DMS153 (cell line): ENCODE data around the gene LAD1.

Source experiments
- DNase-seq: peaks from one replicate; lab custom pipeline; 2025; lab: John Stamatoyannopoulos, UW

LAD1 gene

DNA sequence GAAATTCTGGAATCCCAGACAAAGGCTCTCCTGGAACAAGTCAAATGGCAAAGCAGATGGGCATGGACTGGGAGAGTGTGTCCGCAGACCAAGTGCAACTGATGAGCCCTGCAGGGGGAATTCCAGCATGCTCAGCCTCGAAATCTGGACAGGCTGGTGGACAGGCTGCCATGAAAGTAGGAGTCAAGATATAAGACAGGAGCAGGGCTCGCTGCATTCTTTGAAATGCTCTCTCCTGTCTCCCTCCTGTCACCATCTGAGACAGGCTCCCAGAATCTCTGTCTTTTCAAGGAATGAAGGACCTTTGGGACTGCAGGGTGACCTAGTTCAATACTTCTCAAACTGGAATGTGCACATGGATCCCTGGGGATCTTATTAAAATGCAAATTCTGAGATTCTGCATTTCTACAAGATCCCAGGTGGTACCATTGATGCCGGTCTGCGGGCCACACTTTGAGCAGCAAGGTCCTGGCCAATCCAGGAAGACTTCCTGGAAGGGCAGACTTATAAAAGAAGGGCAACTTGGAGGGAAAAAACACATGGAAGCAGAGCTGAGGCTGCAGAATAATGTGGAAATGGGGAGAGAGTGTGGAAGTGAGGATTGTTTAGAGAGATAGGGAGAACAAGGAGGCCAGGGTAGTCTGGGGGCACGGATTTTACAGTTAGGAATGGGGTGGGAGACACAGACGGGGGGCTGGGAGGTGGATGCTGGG is 51.5 kb downstream of the LAD1 start:
- no peak for DNase-seq

DNA sequence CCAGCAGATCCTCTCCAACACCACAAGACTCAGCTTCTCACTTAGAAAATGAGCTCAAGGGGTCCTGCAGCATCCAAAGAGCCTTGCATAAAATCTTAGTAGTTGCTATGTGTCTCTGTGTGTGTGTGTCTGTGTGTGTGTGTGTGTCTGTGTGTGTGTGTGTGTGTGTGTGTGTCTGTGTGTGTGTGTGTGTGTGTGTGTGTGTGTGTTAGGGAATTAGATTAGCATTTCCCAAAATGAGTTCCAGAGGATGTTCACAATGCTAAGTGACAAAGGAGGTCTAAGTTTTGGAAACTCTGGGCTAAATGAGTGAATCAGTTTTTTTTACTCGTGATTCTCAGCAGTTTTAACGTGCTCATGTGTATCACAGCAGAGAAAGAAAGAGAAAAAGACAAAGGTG is 52.1 kb downstream of the LAD1 start:
- DNase-seq = no peak

DNA sequence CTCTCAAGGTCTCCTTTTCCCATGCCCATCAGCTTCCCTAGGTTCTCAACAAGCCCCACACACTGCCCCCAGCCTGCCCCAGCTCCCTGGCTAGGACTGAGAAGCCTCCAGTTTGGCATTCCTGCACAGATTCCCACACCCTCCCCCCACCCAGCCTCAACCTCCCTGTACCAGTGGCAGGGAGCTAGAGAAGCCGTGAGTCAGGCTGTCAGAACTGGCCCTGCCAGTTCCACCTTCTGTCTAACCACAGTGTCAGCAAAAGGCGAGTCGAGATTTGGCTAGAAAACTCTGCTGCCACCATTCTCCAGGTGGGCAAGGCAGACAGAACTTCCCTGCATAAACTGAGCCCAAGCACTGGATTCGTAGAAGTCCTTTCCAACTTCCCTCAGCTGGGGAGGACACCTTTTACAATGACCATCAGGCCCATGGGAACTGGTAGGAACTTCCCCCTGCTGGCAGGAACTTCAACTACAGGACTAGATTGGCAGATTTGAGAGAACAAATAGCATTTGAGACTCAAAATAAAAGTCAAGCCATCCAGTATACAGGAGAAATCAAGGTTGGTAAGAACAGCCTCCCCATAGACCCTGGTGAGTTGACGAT is 52.7 kb downstream of the LAD1 start:
- DNase-seq = peak; percentile 60

DNA sequence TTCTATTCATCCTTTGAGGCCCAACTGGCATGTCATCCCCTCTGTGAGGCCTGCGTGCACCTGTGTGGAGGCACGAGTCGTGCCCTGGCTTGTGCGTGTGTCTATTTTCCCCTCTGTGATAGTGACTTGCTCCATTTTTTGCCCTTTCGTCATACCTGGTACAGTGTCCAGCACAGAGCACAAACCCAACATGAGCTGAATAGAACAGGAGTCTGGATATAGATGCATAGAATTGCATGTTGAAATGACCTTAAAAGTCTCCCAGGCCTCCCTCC is 54.1 kb downstream of the LAD1 start:
- DNase-seq = no peak

DNA sequence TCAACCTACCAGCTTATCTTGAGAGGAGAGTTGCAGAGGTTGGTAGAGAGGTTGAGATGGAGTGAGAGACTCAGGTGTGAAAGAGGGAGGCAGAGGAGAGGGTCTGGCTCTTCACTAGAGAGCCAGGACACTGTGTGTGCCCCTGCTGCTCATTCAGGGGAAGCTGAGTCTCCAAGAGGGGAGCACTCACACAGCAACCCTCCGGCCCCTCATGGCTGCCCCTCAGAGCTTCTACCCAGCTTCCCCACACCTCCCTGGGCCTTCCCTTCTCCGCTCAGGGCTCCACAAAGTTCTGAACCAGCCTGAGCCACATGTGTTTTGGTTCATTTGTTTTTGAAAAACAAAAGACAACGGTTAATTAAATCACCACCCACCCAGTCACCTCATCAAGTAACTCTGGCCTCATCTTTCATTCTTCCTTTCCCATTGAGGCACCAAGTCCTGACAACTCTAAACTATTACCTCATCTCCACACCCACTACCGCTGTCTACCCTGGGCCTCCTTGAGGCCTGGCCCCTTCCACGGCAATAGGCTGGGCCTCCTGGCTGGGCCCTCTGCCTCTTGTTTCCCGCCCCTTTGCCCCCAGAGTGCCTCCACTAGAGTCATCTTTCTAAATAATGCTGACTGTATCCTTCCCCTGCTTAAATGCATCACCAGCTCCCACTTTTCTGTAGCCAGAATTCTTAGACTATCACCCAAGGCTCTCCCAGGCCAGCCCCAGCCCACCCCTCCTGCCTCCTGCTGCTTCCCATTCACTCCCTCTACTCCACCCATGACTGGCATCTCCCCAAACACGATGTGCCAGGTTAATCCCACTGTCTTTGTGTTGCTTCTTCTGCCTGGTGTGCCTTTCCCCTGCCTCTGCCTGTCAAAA is 54.7 kb downstream of the LAD1 start:
- no peak for DNase-seq

DNA sequence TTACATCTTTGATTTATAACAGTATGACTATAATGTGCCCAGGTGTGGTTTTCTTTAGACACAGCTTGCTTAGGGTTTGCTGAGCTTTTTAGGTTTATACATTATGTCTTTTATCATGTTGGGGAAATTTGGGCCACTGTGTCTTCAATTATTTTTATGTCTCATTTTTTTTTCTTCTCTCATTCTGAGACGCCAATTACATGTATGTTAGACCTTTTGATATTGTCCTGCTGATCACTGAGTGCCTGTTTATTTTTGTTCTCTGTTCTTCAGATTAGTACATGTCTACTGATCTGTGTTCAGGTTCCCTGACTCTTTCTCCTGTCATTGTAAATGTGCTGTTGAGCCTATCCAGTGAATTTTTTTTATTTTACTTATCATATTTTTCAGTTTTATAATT is 57.7 kb downstream of the LAD1 start:
- DNase-seq = no peak

DNA sequence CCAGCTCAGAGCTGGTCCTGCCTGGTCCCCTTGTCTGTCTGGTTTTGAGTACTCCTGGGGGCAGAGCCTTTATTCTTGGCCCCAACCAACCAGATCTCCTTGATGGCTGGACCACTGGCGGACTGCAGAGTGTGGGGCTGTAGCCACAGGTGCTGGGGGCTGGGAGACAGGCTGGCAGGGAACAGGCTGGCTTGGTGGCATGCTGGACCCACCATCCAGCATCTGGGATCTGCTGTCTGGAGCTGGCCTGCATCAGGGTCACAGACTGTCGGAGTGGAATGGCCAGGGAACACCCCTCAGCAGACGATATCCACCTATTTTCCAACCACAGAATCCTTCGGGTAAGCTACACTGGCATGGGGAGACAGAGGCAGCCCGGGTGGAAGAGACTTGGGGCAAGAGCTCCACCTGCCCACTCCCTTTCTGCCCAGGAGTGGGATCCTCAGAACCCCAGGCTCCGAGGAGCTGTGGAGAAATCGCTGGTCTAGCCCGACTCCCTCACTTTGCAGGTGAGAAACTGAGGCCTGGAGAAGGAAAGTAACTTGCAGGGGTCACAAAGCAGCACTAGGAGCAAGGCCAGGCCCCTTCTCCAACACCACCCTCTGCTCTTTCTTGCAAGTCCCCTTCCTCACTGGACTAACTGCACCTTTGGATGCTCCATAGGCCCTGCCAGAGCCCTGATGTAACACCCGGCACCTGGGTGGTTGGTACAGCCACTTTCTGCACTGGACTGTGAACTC is 62.2 kb downstream of the LAD1 start:
- DNase-seq = no peak

DNA sequence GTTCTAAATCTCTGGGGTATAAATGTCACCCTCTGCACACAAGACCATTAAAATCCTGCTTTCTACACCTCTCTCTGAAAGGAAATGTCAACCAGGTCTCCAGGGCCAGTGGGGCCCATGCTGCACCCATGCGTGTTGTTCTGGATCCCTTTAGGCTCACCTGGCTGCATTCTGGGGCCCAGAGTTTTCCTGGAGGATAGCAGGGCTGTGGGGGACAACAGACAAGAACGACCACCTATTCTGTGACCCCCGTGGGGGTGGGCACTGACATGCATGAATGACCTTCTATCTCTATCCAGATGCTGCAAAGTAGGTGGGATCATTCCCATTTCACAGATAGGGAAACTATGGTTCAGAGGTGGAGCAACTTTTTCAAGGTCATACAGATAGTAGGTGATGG is 63.2 kb downstream of the LAD1 start:
- no peak for DNase-seq

DNA sequence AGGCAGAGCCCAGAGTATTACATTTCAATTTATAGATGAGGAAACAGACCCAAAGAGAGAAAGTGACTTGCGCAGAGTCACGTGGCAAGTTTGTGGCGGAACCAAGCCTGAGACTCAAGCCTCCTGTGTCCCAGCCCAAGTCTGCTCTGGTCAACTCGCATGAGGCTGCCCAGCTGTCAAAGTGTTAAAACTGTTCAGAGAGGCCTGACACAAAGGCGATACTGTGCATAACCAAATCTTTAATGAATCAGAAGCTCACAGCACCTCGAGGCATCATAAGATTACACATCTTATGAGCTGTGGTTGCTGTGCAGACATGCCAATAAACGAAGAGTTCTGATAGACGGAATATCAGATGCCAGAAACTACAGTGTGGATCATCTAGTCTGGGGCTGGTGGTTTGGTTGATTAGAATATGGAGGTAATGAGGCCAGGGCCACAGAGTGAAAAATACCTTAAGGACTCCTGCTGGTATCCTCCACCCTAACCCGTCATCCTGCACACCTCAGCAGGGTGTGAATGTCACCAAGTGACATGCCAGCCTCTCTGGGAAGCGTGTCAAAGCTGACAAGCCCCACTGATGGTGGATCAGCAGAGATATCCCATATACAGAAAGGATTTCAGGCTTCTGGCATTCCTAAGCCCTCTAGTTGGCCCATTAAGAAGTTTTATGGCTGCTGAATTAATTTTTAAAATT is 63.8 kb downstream of the LAD1 start:
- no peak for DNase-seq

DNA sequence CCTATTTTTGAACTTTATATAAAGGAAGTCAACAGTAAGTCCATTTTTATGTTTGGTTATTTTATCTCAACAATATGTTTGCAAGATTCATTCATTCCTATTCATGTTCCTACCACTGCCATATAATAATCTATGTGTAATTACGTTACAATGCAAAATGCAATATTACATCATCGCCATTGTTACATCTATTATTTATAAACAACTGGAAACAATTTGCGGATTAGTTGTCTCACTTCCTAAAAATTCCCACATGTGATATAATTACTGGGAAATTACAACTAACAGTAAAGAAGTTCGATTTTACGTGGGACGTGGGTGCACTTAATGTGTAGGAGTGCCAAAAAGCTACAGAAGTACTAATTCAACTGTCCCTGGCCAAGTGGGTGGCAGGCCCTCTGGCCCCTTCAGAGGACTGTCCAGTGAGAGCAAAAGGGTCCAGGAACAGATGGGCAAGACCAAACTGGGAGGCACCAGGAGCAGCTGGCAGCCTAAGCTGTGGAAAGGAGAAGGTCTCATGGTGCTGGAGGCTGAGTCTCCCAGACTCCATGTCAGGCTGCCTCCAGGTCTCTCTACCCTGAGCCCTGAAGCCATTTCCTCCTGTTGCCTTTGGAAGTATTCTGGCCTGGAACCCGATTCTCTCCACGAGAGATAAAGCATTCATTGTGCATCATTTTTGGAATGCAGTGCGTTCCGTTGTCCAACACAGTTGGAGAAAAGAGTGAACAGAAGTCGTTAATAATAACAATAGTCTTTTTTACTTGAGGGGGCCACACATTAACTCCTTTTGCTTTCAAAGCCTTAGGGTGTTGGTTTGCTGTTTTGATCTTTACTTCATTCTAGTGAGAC is 64.6 kb downstream of the LAD1 start:
- no peak for DNase-seq

DNA sequence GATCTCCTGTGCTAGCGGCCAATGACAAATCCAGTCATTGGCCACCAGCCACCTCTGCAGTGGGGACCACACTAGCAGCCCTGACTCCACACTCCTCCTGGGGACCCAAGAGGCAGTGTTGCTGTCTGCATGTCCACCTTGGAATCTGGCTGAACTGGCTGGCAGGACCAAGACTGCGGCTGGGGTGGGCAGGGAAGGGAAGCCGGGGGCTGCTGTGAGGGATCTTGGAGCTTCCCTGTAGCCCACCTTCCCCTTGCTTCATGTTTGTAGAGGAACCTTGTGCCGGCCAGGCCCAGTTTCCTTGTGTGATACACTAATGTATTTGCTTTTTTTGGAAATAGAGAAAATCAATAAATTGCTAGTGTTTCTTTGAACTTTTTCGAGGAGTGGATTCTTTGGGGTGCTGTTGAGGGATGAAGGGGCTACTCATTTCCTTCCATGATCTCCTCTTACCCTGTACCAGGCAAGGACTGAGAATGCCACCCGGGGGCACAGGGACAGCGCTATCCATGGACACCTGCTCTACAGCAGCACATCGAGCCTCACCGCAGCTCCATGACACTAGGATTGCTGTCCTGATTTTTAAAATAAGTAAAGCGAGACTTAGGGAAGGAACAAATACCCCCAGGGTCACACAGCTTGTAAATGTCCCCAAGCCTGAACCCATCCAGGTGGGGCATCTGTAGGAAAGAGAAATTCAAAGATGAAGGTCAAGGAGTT is 66.3 kb downstream of the LAD1 start:
- DNase-seq = no peak

DNA sequence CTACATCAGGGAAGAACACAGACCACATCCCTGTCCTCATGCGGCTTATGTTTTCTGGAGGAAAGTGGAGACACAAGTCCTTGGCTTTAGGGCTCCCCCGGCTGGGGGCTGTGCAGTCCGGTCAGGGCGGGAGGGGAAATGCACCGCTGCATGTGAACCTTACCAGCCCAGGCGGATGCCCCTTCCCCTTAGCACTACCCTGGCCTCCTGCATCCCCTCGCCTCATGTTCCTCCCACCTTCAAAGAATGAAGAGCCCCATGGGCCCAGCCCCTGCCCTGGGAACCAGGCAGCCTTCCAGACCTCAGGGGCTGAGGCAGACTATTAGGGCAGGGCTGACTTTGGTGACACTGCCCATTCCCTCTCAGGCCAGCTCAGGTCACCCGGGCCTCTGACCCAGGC is 67.1 kb downstream of the LAD1 start:
- no peak for DNase-seq

DNA sequence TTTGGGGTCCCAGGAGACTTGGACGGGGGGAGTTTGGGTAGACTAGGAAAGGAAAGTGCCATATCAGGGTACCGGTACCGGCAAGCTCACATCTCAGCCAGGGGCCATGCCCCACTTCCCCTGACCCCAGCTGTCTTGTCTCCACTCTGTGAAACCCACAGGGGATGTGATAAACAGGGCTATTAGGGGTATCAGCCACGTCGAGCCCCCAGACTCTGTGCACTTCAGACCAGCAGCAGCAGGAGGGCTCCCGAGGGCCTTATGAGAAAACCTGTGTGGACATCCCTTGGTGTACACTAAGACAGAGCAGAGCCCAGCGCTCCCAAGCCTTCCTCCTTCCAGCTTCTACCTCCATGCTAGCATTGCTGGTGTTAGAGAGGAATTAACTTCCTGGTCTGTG is 68.0 kb downstream of the LAD1 start:
- no peak for DNase-seq
